Activated naive CD8-positive, alpha-beta T cell treated with anti-CD3 and anti-CD28 coated beads, Interleukin-2, amount 10 ng/mL, durations not matched to agents 7 days and 5 days (primary cell): ENCODE data around the gene PET100. TPM values are rescaled to one million over a fixed set of nuclear protein-coding genes. Genes with fewer than 3 reads are reported as not detected.
A peak's percentile ranks its signal among the peaks of the same experiment; 100 is the strongest.

ENCODE experiments used
- ATAC-seq: fragments of 150-1000 bp; cut with Tn5 transposase; one replicate; pipeline ENCODE4 v1.10.0; 2021; ENCODE audit warnings: low read depth, moderate library complexity
- POLR2A ChIA-PET: fragments of 350-600 bp; sonication (Branson Sonifier 250); formaldehyde crosslinking; loops from one replicate; lab custom pipeline; 2021; ENCODE audit warnings: antibody characterized with exemption; lab: Charles Lee
- DNase-seq: peaks from one replicate; pipeline ENCODE4 v3.0.0; 2021
- H3K27ac Mint-ChIP-seq: one replicate; pipeline ENCODE4 v1.8.0; 2022; ENCODE audit warnings: mild to moderate bottlenecking, mixed read lengths
- H3K27me3 Mint-ChIP-seq: one replicate; pipeline ENCODE4 v1.8.0; 2022; ENCODE audit warnings: mild to moderate bottlenecking, moderate library complexity, mixed read lengths
- H3K36me3 Mint-ChIP-seq: one replicate; pipeline ENCODE4 v1.8.0; 2021; ENCODE audit warnings: mild to moderate bottlenecking, mixed read lengths
- H3K4me1 Mint-ChIP-seq: one replicate; pipeline ENCODE4 v1.8.0; 2021; ENCODE audit warnings: mixed read lengths
- H3K4me3 Mint-ChIP-seq: one replicate; pipeline ENCODE4 v1.8.0; 2022; ENCODE audit warnings: mild to moderate bottlenecking, moderate library complexity, mixed read lengths
- H3K9me3 Mint-ChIP-seq: one replicate; pipeline ENCODE4 v1.8.0; 2021; ENCODE audit warnings: mixed read lengths
- total RNA-seq, 2 experiments: library from RNA; stranded (reverse); gene quantifications; one replicate each; pipeline ENCODE4 v1.2.3, GENCODE V29; 2021

The PET100 gene
- total RNA-seq, 2 experiments from 2014 or later = 134 to 158 TPM

- H3K27me3 Mint-ChIP-seq = peaks cover 3% of the 10 kb centered on the region
- POLR2A ChIA-PET = interaction anchor here (0.6 to 6.2 kb wide), 3 partner anchors 14 to 87 kb away, joined by 3 to 33 read pairs (median 5); partner anchors contain the start of genes RETN and STXBP2
- H3K9me3 Mint-ChIP-seq = no peaks in the 10 kb centered on the region
- H3K36me3 Mint-ChIP-seq = no peaks in the 10 kb centered on the region
- H3K27ac Mint-ChIP-seq = no peak overlapping the region
- ATAC-seq (no peak), DNase-seq (no peak)
- H3K4me3 Mint-ChIP-seq = no peak overlapping the region
- H3K4me1 Mint-ChIP-seq = peaks cover 32% of the 10 kb centered on the region
Measured at GRCh38 chr19:7655581-7655980, 26.0 kb downstream of the PET100 start.

GRCh38 chr19:7657131-7657751, 27.6 kb downstream of the PET100 start:
- POLR2A ChIA-PET = interaction anchor here (0.6 to 6.2 kb wide), 6 partner anchors 12 to 256 kb away, joined by 3 to 33 read pairs (median 4); partner anchors contain the start of genes MCEMP1, PET100, RETN and XAB2
- H3K9me3 Mint-ChIP-seq = no peaks in the 10 kb centered on the region
- no peaks in the 10 kb centered on the region for H3K27me3 Mint-ChIP-seq
- no peaks in the 10 kb centered on the region for H3K36me3 Mint-ChIP-seq
- H3K27ac Mint-ChIP-seq = peak overlapping the region; percentile 83
- H3K4me1 Mint-ChIP-seq = peaks cover 28% of the 10 kb centered on the region
- peak; percentile 62 for DNase-seq
- peak; percentile 69 for ATAC-seq
- H3K4me3 Mint-ChIP-seq = peak overlapping the region; percentile 82

- DNase-seq = peak; percentile 61
- Mint-ChIP-seq H3K9me3 (no peaks in the 10 kb centered on the region), H3K36me3 (no peaks in the 10 kb centered on the region), H3K27ac (peak overlapping the region; percentile 83), H3K4me3 (peak overlapping the region; percentile 82), H3K4me1 (peaks cover 26% of the 10 kb centered on the region), H3K27me3 (no peaks in the 10 kb centered on the region)
- ATAC-seq = peak; percentile 89
- POLR2A ChIA-PET = interaction anchor here (1.1 to 6.2 kb wide), 4 partner anchors 11 to 29 kb away, joined by 3 to 33 read pairs (median 6); partner anchors contain the start of genes PET100, RETN, STXBP2 and XAB2
Measured at GRCh38 chr19:7658219-7658686, 28.7 kb downstream of the PET100 start.

GRCh38 chr19:7661744-7662538, 32.3 kb downstream of the PET100 start:
- POLR2A ChIA-PET = no interaction called here
- peaks cover 16% of the 10 kb centered on the region for H3K4me1 Mint-ChIP-seq
- no peak for ATAC-seq

GRCh38 chr19:7662657-7663056, 33.1 kb downstream of the PET100 start:
- H3K27me3 Mint-ChIP-seq = peaks cover 3% of the 10 kb centered on the region
- no peak overlapping the region for H3K27ac Mint-ChIP-seq
- no peak for DNase-seq
- POLR2A ChIA-PET = interaction anchor here (0.7 kb wide), 1 partner anchor 219 kb away, joined by 3 read pairs; no protein-coding TSS in a partner anchor
- no peaks in the 10 kb centered on the region for H3K36me3 Mint-ChIP-seq
- H3K9me3 Mint-ChIP-seq = no peaks in the 10 kb centered on the region
- no peak for ATAC-seq
- H3K4me1 Mint-ChIP-seq = peaks cover 9% of the 10 kb centered on the region
- no peak overlapping the region for H3K4me3 Mint-ChIP-seq

More at GRCh38 chr19:7661744-7662538, 32.3 kb downstream of the PET100 start:
- Mint-ChIP-seq H3K27me3 (peaks cover 3% of the 10 kb centered on the region), H3K9me3 (no peaks in the 10 kb centered on the region), H3K36me3 (no peaks in the 10 kb centered on the region), H3K27ac (peak overlapping the region; percentile 30), H3K4me3 (no peak overlapping the region)
- DNase-seq = no peak

GRCh38 chr19:7663706-7664105, 34.1 kb downstream of the PET100 start:
- POLR2A ChIA-PET = no interaction called here
- H3K4me3 Mint-ChIP-seq = no peak overlapping the region
- DNase-seq = no peak
- H3K4me1 Mint-ChIP-seq = peaks cover 1% of the 10 kb centered on the region
- H3K27me3 Mint-ChIP-seq = peaks cover 3% of the 10 kb centered on the region
- ATAC-seq = no peak
- no peaks in the 10 kb centered on the region for H3K36me3 Mint-ChIP-seq
- H3K27ac Mint-ChIP-seq = no peak overlapping the region
- no peaks in the 10 kb centered on the region for H3K9me3 Mint-ChIP-seq

- Mint-ChIP-seq H3K4me3 (no peak overlapping the region), H3K4me1 (peaks cover 8% of the 10 kb centered on the region), H3K27me3 (peaks cover 6% of the 10 kb centered on the region), H3K36me3 (no peaks in the 10 kb centered on the region), H3K27ac (no peak overlapping the region), H3K9me3 (no peaks in the 10 kb centered on the region)
- DNase-seq = no peak
- POLR2A ChIA-PET = interaction anchor here (0.5 kb wide), 1 partner anchor 13 kb away, joined by 4 read pairs; no protein-coding TSS in a partner anchor
- ATAC-seq = no peak
Measured at GRCh38 chr19:7665076-7665475, 35.5 kb downstream of the PET100 start.

- Mint-ChIP-seq H3K4me3 (peak within 1 kb of the TSS; percentile 79), H3K27ac (peak within 1 kb of the TSS; percentile 88)
Measured at GRCh38 chr19:7668842-7669241, 39.2 kb downstream of the PET100 start, which contains the start of gene RETN. Gene RETN (plus strand): TSS chr19:7669049. CDS start chr19:7669327, 278 bp downstream.

GRCh38 chr19:7669641-7670040, 40.0 kb downstream of the PET100 start:
- POLR2A ChIA-PET = interaction anchor here (1.2 to 4.0 kb wide), 4 partner anchors 11 to 40 kb away, joined by 3 to 33 read pairs (median 6); partner anchors contain the start of genes PET100, TRAPPC5 and XAB2

More at GRCh38 chr19:7668842-7669241, 39.2 kb downstream of the PET100 start, which contains the start of gene RETN:
- DNase-seq (no peak), ATAC-seq (peak; percentile 37)
- Mint-ChIP-seq H3K36me3 (no peaks in the 10 kb centered on the region), H3K9me3 (no peaks in the 10 kb centered on the region), H3K27me3 (peaks cover 20% of the 10 kb centered on the region), H3K4me1 (peaks cover 16% of the 10 kb centered on the region)
- POLR2A ChIA-PET = interaction anchor here (0.6 to 4.0 kb wide), 5 partner anchors 12 to 113 kb away, joined by 3 to 33 read pairs (median 4); partner anchors contain the start of genes PET100, TRAPPC5 and XAB2

GRCh38 chr19:7670150-7670783, 40.7 kb downstream of the PET100 start:
- POLR2A ChIA-PET = interaction anchor here (0.6 to 4.0 kb wide), 3 partner anchors 11 to 17 kb away, joined by 5 to 33 read pairs (median 9); partner anchors contain the start of gene TRAPPC5
- peaks cover 24% of the 10 kb centered on the region for H3K4me1 Mint-ChIP-seq
- ATAC-seq (peak; percentile 81), DNase-seq (peak; percentile 75)
- H3K9me3 Mint-ChIP-seq = no peaks in the 10 kb centered on the region
- H3K4me3 Mint-ChIP-seq = peak overlapping the region; percentile 79
- H3K27ac Mint-ChIP-seq = peak overlapping the region; percentile 86
- H3K27me3 Mint-ChIP-seq = peaks cover 22% of the 10 kb centered on the region
- no peaks in the 10 kb centered on the region for H3K36me3 Mint-ChIP-seq

More at GRCh38 chr19:7669641-7670040, 40.0 kb downstream of the PET100 start:
- Mint-ChIP-seq H3K27me3 (peaks cover 22% of the 10 kb centered on the region), H3K27ac (peak overlapping the region; percentile 88), H3K4me3 (peak overlapping the region; percentile 79), H3K36me3 (no peaks in the 10 kb centered on the region), H3K4me1 (peaks cover 24% of the 10 kb centered on the region), H3K9me3 (no peaks in the 10 kb centered on the region)
- DNase-seq (no peak), ATAC-seq (no peak)

GRCh38 chr19:7670790-7671189, 41.2 kb downstream of the PET100 start:
- Mint-ChIP-seq H3K27ac (peak overlapping the region; percentile 86), H3K36me3 (no peaks in the 10 kb centered on the region), H3K4me1 (peaks cover 26% of the 10 kb centered on the region), H3K9me3 (no peaks in the 10 kb centered on the region), H3K4me3 (peak overlapping the region; percentile 79), H3K27me3 (peaks cover 22% of the 10 kb centered on the region)
- ATAC-seq (no peak), DNase-seq (no peak)
- POLR2A ChIA-PET = interaction anchor here (0.6 to 4.0 kb wide), 3 partner anchors 10 to 18 kb away, joined by 5 to 33 read pairs (median 9); partner anchors contain the start of gene TRAPPC5

GRCh38 chr19:7672522-7672921, 42.9 kb downstream of the PET100 start:
- Mint-ChIP-seq H3K36me3 (no peaks in the 10 kb centered on the region), H3K4me1 (peaks cover 42% of the 10 kb centered on the region), H3K27ac (no peak overlapping the region), H3K4me3 (no peak overlapping the region), H3K9me3 (no peaks in the 10 kb centered on the region), H3K27me3 (peaks cover 28% of the 10 kb centered on the region)
- POLR2A ChIA-PET = no interaction called here
- no peak for DNase-seq
- no peak for ATAC-seq
